Naive thymus-derived CD4-positive, alpha-beta T cell (primary cell): Measurements from ENCODE around the gene MBNL2. TPM values are rescaled to one million over a fixed set of nuclear protein-coding genes. Genes with fewer than 3 reads are reported as not detected.
A peak's percentile ranks its signal among the peaks of the same experiment; 100 is the strongest.

Experiments
- ATAC-seq: fragments of 150-1000 bp; cut with Tn5 transposase; 2 replicates; pipeline ENCODE4 v1.10.0; 2021; ENCODE audit warnings: mild to moderate bottlenecking, moderate library complexity
- CTCF ChIA-PET: fragments of 350-600 bp; sonication (Branson Sonifier 250); formaldehyde crosslinking; loops from one replicate; lab custom pipeline; 2021; ENCODE audit warnings: antibody characterized with exemption; lab: Charles Lee
- POLR2A ChIA-PET: fragments of 350-600 bp; sonication (Branson Sonifier 250); formaldehyde crosslinking; loops from one replicate; lab custom pipeline; 2021; ENCODE audit warnings: antibody characterized with exemption, inconsistent platforms; lab: Charles Lee
- DNase-seq, 9 donors: peaks; one replicate each; pipeline versions ENCODE4 v3.0.0 to v3.0.0-alpha.2; 2020 to 2022; ENCODE audit warnings: mixed read lengths in 1 of 9
- H3K27ac ChIP-seq: one replicate; pipeline ENCODE4 v1.7.0; 2013; ENCODE audit warnings: mild to moderate bottlenecking, low read depth, low read length, moderate library complexity
- H3K27me3 ChIP-seq, 2 donors: one replicate each; pipeline ENCODE4 v1.7.0; 2013; ENCODE audit warnings: low read length in 2 of 2, mild to moderate bottlenecking in 2 of 2, moderate library complexity in 2 of 2; ENCODE audit not compliant: control insufficient read depth in 2 of 2, insufficient read depth in 2 of 2
- H3K36me3 ChIP-seq, 3 experiments: 1 replicate in 2 of 3; 2 replicates in 1 of 3; pipeline ENCODE4 v1.7.0; 2013; ENCODE audit warnings: low read length in 3 of 3, mild to moderate bottlenecking in 3 of 3, moderate library complexity in 1 of 3; ENCODE audit not compliant: insufficient read depth in 3 of 3, control insufficient read depth in 2 of 3
- H3K4me1 ChIP-seq, 2 donors: one replicate each; pipeline ENCODE4 v1.7.0; 2013; ENCODE audit warnings: low read length in 2 of 2, mild to moderate bottlenecking in 2 of 2, moderate library complexity in 1 of 2; ENCODE audit not compliant: control insufficient read depth in 2 of 2, insufficient read depth in 2 of 2
- H3K4me3 ChIP-seq: 2 replicates; pipeline ENCODE4 v1.7.0; 2013; ENCODE audit warnings: mild to moderate bottlenecking, low read length
- H3K9me3 ChIP-seq, 3 experiments: 1 replicate in 2 of 3; 2 replicates in 1 of 3; pipeline ENCODE4 v1.7.0; 2013; ENCODE audit warnings: low read length in 3 of 3; ENCODE audit not compliant: control insufficient read depth in 2 of 3
- H3K27ac Mint-ChIP-seq, 9 donors: one replicate each; pipeline ENCODE4 v1.8.0; 2020 to 2022; ENCODE audit warnings: mixed read lengths in 9 of 9, mild to moderate bottlenecking in 8 of 9, moderate library complexity in 5 of 9, inconsistent platforms in 2 of 9
- H3K27me3 Mint-ChIP-seq, 5 donors: one replicate each; pipeline ENCODE4 v1.8.0; 2021 to 2022; ENCODE audit warnings: mixed read lengths in 5 of 5, mild to moderate bottlenecking in 1 of 5
- H3K36me3 Mint-ChIP-seq, 5 donors: one replicate each; pipeline ENCODE4 v1.8.0; 2020 to 2022; ENCODE audit warnings: mixed read lengths in 5 of 5, mild to moderate bottlenecking in 3 of 5, inconsistent platforms in 1 of 5
- H3K4me1 Mint-ChIP-seq, 7 donors: one replicate each; pipeline ENCODE4 v1.8.0; 2020 to 2022; ENCODE audit warnings: mixed read lengths in 7 of 7, mild to moderate bottlenecking in 3 of 7, inconsistent platforms in 1 of 7
- H3K4me3 Mint-ChIP-seq, 10 donors: one replicate each; pipeline ENCODE4 v1.8.0; 2020 to 2022; ENCODE audit warnings: mild to moderate bottlenecking in 10 of 10, mixed read lengths in 10 of 10, moderate library complexity in 6 of 10, inconsistent platforms in 2 of 10
- H3K9me3 Mint-ChIP-seq, 11 donors: one replicate each; pipeline ENCODE4 v1.8.0; 2020 to 2022; ENCODE audit warnings: mixed read lengths in 11 of 11, mild to moderate bottlenecking in 4 of 11, inconsistent platforms in 1 of 11, moderate library complexity in 1 of 11
- intact Hi-C, 2 donors: fragments of 100-400 bp; cut with micrococcal nuclease; formaldehyde crosslinking; loops; one replicate each; pipeline ENCODE4 v1.15.1; 2023
- polyA plus RNA-seq, 2 donors: library from polyadenylated mRNA; unstranded; fragments of 300-500 nt; fragmentation: Illumina TruSeq; gene quantifications; one replicate each; pipeline ENCODE4 v1.2.3, GENCODE V29; 2021
- total RNA-seq, 6 experiments: library from RNA in 5 of 6; stranded (reverse) in 5 of 6; gene quantifications; 1 replicate in 5 of 6; 2 replicates in 1 of 6; pipeline ENCODE4 v1.2.3 and lab custom pipeline; 2021 to 2026

MBNL2 gene
- total and polyA plus RNA-seq, 7 experiments from 2014 or later, result 13.4 to 28.6 (median 23.3) TPM

DNA sequence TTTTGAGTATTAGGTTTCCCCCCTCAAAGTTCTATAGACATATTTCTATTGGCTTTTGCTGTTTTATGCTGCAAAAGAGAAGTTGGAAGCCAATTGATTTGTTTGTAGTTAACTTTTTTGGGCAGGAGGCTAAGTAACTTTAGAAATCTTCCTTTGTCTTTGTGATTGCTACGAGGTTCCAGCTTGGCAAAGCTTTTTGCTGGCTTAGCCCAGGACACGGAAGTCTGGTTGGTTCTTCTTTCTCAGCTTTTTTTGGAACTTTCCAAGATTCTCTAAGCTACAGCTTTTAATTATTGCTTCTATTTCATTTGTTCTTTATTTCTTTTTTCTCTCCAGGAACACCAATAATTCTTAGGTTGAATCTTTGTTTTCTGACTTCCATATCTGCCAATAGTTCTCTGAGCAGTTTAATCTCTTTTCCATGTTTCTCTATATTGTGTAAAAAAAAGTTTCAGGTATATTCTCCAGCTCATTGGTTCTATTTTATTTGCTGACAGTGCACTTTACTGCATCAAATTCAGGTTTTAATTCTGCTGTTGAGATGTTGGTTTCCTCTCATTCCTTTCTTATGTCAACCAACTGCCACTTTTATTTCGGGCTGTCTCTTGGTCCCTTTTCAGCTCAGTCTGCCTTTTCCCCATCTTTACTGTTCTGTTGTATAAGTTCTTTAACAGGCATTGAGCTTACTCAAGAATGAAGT is 27.8 kb downstream of the MBNL2 start:
- CTCF ChIA-PET, result interaction anchor here (1.0 kb wide), 1 partner anchor 75 kb away, joined by 3 read pairs; no protein-coding TSS in a partner anchor
- intact Hi-C loops, result loop anchor here in 1 of 2 donors (2.0 to 5.0 kb wide), 2 partner anchors 27 to 128 kb away; partner anchors contain the start of gene MBNL2
- DNase-seq (no peak), ATAC-seq (no peak)
- peaks cover 7 to 8% of the 10 kb centered on the region in 2 donors for H3K4me1 ChIP-seq
- H3K36me3 ChIP-seq, result no peaks in the 10 kb centered on the region
- peaks cover 0 to 15% (median 0%) of the 10 kb centered on the region in 5 donors for H3K36me3 Mint-ChIP-seq
- no peak overlapping the region for H3K4me3 ChIP-seq
- peaks cover 2 to 33% (median 26%) of the 10 kb centered on the region in 7 donors for H3K4me1 Mint-ChIP-seq
- no peaks in the 10 kb centered on the region for H3K9me3 Mint-ChIP-seq
- peak overlapping the region in 2 of 9 donors; percentile 1 to 56 for H3K27ac Mint-ChIP-seq
- no peaks in the 10 kb centered on the region for H3K27me3 Mint-ChIP-seq
- no peaks in the 10 kb centered on the region for H3K27me3 ChIP-seq
- no peaks in the 10 kb centered on the region for H3K9me3 ChIP-seq
- H3K27ac ChIP-seq, result no peak overlapping the region
- POLR2A ChIA-PET, result no interaction called here
- H3K4me3 Mint-ChIP-seq, result peak overlapping the region in 3 of 10 donors; percentile 2 to 44 (median 8)

DNA sequence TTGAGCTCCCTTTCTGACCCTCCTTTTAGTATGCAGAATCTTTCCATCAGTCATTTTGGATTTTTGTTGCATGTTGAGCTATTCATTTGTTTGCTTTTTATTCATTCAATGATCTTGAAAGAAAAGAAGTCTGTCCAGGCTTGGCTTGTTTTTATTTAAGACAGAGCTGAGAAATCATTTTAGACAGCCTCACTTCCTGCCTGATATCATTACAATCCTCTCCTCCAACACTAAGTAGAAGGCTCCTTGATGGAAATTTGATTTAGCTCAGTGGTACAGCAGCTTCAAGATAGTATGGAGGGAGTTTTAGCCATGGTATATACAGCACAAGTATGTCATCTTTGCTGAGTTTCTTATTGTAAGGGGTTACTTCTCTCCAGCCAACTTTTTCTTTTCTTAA is 28.4 kb downstream of the MBNL2 start:
- Histone ChIP-seq H3K36me3 (no peaks in the 10 kb centered on the region), H3K4me3 (no peak overlapping the region), H3K27ac (no peak overlapping the region), H3K9me3 (no peaks in the 10 kb centered on the region), H3K4me1 (peaks cover 7 to 8% of the 10 kb centered on the region in 2 donors), H3K27me3 (no peaks in the 10 kb centered on the region)
- Mint-ChIP-seq H3K4me3 (peak overlapping the region in 3 of 10 donors; percentile 2 to 44 (median 8)), H3K36me3 (peaks cover 0 to 20% (median 4%) of the 10 kb centered on the region in 5 donors), H3K27me3 (no peaks in the 10 kb centered on the region), H3K9me3 (no peaks in the 10 kb centered on the region), H3K27ac (peak overlapping the region in 2 of 9 donors; percentile 1 to 56), H3K4me1 (peaks cover 7 to 33% (median 28%) of the 10 kb centered on the region in 7 donors)
- ATAC-seq, result no peak
- POLR2A ChIA-PET, result no interaction called here
- no peak for DNase-seq
- CTCF ChIA-PET, result interaction anchor here (1.0 kb wide), 1 partner anchor 76 kb away, joined by 3 read pairs; no protein-coding TSS in a partner anchor
- intact Hi-C loops, result no loop called here

DNA sequence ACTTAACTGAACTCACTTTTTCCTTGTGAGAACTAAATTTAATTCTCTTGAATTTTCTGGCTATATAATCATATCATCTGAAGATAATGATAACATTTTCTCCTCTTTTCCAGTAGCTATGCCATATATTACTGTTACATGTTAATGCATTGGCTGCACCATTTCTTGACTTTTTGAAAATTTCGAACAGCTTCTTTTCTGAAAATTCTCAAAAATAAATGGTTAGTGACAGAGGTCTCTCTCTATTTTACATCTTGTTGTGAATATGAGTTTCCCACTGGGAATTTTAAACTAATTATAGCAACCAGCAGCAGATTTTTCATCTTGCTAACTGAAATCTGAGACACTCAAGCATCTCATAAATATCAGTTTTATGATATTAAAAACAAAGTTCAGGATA is 30.6 kb downstream of the MBNL2 start:
- Mint-ChIP-seq H3K27me3 (no peaks in the 10 kb centered on the region), H3K27ac (no peak overlapping the region), H3K4me1 (peaks cover 22 to 47% (median 39%) of the 10 kb centered on the region in 7 donors), H3K4me3 (no peak overlapping the region), H3K36me3 (peaks cover 5 to 31% (median 18%) of the 10 kb centered on the region in 5 donors), H3K9me3 (peaks cover 0 to 4% (median 0%) of the 10 kb centered on the region in 11 donors)
- ATAC-seq (no peak), DNase-seq (no peak)
- peaks cover 7 to 8% of the 10 kb centered on the region in 2 donors for H3K4me1 ChIP-seq
- H3K9me3 ChIP-seq, result no peaks in the 10 kb centered on the region
- H3K36me3 ChIP-seq, result no peaks in the 10 kb centered on the region
- ChIA-PET CTCF (interaction anchor here (1.0 kb wide), 1 partner anchor 143 kb away, joined by 3 read pairs; no protein-coding TSS in a partner anchor), POLR2A (no interaction called here)
- H3K4me3 ChIP-seq, result no peak overlapping the region
- intact Hi-C loops, result no loop called here
- no peak overlapping the region for H3K27ac ChIP-seq
- H3K27me3 ChIP-seq, result no peaks in the 10 kb centered on the region

DNA sequence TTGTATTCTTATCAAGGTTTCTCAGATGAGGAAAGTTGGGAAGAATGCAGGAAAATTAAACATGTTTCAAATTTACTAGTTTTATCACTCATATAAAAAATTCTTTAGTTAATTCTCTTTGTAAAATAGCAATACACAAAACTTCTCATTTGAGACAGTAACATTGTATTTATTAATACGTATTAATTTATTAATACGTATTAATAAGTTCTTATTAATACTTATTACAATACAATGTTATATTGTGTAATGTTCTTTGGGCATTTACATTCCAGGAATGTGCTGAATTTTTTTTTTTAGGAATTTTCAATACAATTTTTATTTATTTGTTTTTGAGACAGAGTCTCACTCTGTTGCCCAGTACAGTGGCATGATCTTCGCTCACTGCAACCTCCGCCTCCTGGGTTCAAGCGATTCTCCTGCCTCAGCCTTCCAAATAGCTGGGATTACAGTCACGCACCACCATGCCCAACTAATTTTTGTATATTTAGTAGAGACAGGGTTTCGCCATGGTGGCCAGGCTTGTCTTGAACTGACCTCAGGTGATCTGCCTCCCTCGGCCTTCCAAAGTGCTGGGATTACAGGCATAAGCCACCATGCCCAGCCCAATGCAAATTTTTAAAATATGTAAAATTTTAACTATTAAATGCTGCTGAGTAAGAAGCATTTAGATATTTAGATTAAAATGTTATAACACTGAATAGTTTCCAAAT is 31.6 kb downstream of the MBNL2 start:
- ChIA-PET POLR2A (no interaction called here), CTCF (no interaction called here)
- Mint-ChIP-seq H3K4me1 (peaks cover 26 to 52% (median 41%) of the 10 kb centered on the region in 7 donors), H3K27me3 (no peaks in the 10 kb centered on the region), H3K27ac (no peak overlapping the region), H3K4me3 (no peak overlapping the region), H3K9me3 (peaks cover 0 to 4% (median 0%) of the 10 kb centered on the region in 11 donors), H3K36me3 (peaks cover 5 to 33% (median 18%) of the 10 kb centered on the region in 5 donors)
- intact Hi-C loops, result no loop called here
- ATAC-seq (no peak), DNase-seq (no peak)
- Histone ChIP-seq H3K4me1 (peaks cover 7 to 8% of the 10 kb centered on the region in 2 donors), H3K27ac (no peak overlapping the region), H3K9me3 (no peaks in the 10 kb centered on the region), H3K4me3 (no peak overlapping the region), H3K27me3 (no peaks in the 10 kb centered on the region), H3K36me3 (no peaks in the 10 kb centered on the region)

DNA sequence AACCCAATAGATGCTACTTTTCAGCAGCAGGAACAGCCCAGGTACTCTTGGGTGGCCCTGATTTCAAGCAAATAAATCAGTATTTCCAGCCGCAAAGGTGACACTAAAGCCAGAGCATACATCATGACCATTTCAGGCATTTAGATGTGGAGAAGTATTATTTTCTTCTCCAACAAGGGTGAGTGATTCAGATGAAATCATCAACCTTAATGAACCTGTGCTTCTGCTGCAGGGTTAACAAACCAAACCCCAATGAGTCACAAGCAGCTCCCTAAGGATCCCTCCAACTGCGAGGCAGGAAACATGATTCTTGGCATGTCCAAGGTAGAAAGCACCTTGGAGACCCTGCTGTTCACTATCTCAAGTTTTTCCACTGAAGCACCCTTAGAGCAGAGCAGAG is 32.7 kb downstream of the MBNL2 start:
- ATAC-seq (no peak), DNase-seq (no peak)
- Histone ChIP-seq H3K27me3 (no peaks in the 10 kb centered on the region), H3K4me1 (peaks cover 8% of the 10 kb centered on the region in 2 donors), H3K9me3 (no peaks in the 10 kb centered on the region), H3K4me3 (no peak overlapping the region), H3K36me3 (no peaks in the 10 kb centered on the region), H3K27ac (no peak overlapping the region)
- Mint-ChIP-seq H3K36me3 (peaks cover 5 to 43% (median 22%) of the 10 kb centered on the region in 5 donors), H3K4me1 (peaks cover 27 to 54% (median 47%) of the 10 kb centered on the region in 7 donors), H3K4me3 (no peak overlapping the region), H3K27ac (no peak overlapping the region), H3K27me3 (no peaks in the 10 kb centered on the region), H3K9me3 (peaks cover 0 to 4% (median 0%) of the 10 kb centered on the region in 11 donors)
- intact Hi-C loops, result loop anchor here in 1 of 2 donors (5.0 kb wide), 1 partner anchor 37 kb away; no protein-coding TSS in a partner anchor
- ChIA-PET CTCF (interaction anchor here (0.7 kb wide), 1 partner anchor 53 kb away, joined by 4 read pairs; no protein-coding TSS in a partner anchor), POLR2A (no interaction called here)

DNA sequence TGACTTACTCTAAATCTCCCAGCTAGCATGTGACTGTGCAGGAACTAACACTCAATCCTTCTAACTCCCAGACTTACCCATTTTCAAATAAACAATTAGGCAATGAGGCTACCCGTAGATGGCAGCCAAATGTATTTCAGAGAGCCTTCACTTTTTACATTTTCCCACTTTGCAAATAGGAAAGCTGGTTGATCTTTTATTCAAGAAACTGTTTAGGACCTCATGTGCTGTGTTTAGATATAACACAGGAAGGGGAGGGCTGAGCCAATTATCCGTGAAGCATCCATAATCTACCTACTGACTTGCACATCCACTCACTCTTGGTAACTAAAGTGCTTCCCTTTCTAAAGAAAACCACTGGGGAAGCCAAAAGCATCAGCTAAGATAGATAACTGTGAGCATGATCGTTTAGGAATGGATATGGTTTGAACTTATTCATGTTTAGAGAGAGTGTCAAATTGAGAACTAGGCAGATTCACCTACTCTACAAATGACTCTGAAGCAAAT is 33.4 kb downstream of the MBNL2 start:
- Histone ChIP-seq H3K9me3 (no peaks in the 10 kb centered on the region), H3K27me3 (no peaks in the 10 kb centered on the region), H3K4me3 (no peak overlapping the region), H3K27ac (no peak overlapping the region), H3K4me1 (peaks cover 2 to 11% of the 10 kb centered on the region in 2 donors), H3K36me3 (no peaks in the 10 kb centered on the region)
- DNase-seq (no peak), ATAC-seq (no peak)
- intact Hi-C loops, result loop anchor here (1.0 to 5.0 kb wide), 2 partner anchors 18 to 37 kb away; no protein-coding TSS in a partner anchor
- ChIA-PET CTCF (no interaction called here), POLR2A (no interaction called here)
- no peak overlapping the region for H3K4me3 Mint-ChIP-seq
- H3K9me3 Mint-ChIP-seq, result peaks cover 0 to 4% (median 0%) of the 10 kb centered on the region in 11 donors
- H3K4me1 Mint-ChIP-seq, result peaks cover 27 to 54% (median 47%) of the 10 kb centered on the region in 7 donors
- no peak overlapping the region for H3K27ac Mint-ChIP-seq
- peaks cover 5 to 47% (median 24%) of the 10 kb centered on the region in 5 donors for H3K36me3 Mint-ChIP-seq
- no peaks in the 10 kb centered on the region for H3K27me3 Mint-ChIP-seq
